Thymus (tissue), 11 donors: Measurements from ENCODE around the gene IBTK. TPM values are rescaled to one million over a fixed set of nuclear protein-coding genes. Genes with fewer than 3 reads are reported as not detected.
"Not testable (repeated sequence)": the region's sequence is repeated elsewhere in the genome, so short reads cannot be mapped to it uniquely, and the experiment has no call there.

Experiments used
- DNase-seq, 9 donors: peaks; one replicate each; pipeline ENCODE4 v3.0.0-alpha.2; 2013; ENCODE audit warnings: low spot score in 9 of 9, low read depth in 6 of 9, missing footprints in 1 of 9
- H3K27ac ChIP-seq, 2 donors: one replicate each; pipeline ENCODE4 v1.5.1; 2013; ENCODE audit warnings: control low read depth in 1 of 2, low read depth in 1 of 2, low read length in 1 of 2, mild to moderate bottlenecking in 1 of 2, moderate library complexity in 1 of 2
- H3K27me3 ChIP-seq, 2 donors: one replicate each; pipeline ENCODE4 v1.5.1; 2013; ENCODE audit warnings: low read length in 1 of 2; ENCODE audit not compliant: control insufficient read depth in 2 of 2, insufficient read depth in 1 of 2
- H3K36me3 ChIP-seq, 2 donors: one replicate each; pipeline ENCODE4 v1.5.1; 2013; ENCODE audit warnings: low read length in 1 of 2, mild to moderate bottlenecking in 1 of 2, moderate library complexity in 1 of 2; ENCODE audit not compliant: control insufficient read depth in 2 of 2, insufficient read depth in 2 of 2
- H3K4me1 ChIP-seq, 2 donors: one replicate each; pipeline ENCODE4 v1.5.1; 2013; ENCODE audit warnings: low read length in 2 of 2; ENCODE audit not compliant: control insufficient read depth in 2 of 2, insufficient read depth in 2 of 2
- H3K4me3 ChIP-seq, 2 donors: one replicate each; pipeline ENCODE4 v1.5.1; 2013; ENCODE audit warnings: low read length in 2 of 2, control low read depth in 1 of 2, mild to moderate bottlenecking in 1 of 2
- H3K9me3 ChIP-seq, 2 donors: one replicate each; pipeline ENCODE4 v1.5.1; 2013; ENCODE audit warnings: low read length in 1 of 2, mild to moderate bottlenecking in 1 of 2; ENCODE audit not compliant: control insufficient read depth in 2 of 2, insufficient read depth in 1 of 2
- WGBS: extraction: QIAGEN DNeasy Blood & Tissue Kit; methylation state at CpG from one replicate; pipeline ENCODE4 v1.1.7; 2013; 5-methylcytosine and 5-hydroxymethylcytosine counted together
- polyA plus RNA-seq: library from polyadenylated mRNA; stranded (reverse); fragments of 200-250 nt; gene quantifications from one replicate; pipeline ENCODE4 v1.2.3, GENCODE V29; 2013
- total RNA-seq: library from RNA; stranded (reverse); fragments of 120-200 nt; gene quantifications from one replicate; pipeline ENCODE4 v1.2.4, GENCODE V29; 2013
- donor health status: healthy.

The IBTK gene
- total and polyA plus RNA-seq, 2 donors = 23.8 to 28.7 TPM

DNA sequence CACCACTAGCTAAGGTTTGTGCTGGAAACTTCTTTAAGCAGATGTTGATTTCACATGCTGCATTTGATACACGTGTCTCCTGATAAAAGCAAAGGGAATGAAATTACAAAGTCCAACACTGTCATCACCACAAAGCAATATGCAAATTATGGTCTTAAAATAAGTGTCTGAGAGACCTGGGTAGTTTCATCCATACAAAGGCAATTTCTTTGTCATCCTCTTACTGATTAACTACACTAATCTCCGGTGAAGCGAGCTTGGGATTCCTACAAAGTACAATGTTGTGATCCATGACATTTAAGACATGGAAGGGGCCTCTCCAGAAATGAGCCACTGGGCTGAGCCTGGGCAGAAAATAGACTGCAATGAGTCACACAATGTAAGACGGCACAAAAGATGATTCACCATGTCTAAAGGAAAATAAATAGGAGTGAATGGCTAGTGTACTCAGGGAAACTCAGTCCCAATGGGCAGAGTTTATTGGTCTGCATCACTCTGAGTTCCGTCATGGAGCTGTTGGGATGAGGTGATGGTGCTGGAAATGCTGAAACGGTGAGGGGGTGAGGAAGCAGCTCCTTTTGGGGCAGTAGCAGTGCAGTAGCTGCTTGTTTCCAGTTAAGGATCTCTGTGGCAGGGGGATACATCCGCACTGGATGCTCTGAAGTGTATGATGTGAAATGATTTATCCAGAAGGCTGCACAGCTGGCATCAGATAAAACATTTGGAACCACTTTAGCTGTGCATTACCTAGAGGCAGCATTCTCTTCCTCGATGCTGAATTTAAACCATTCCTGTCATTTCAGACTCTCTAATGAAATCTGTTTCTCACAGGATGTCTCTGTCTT lies 103.3 kb downstream of the IBTK start:
- Histone ChIP-seq H3K9me3 (no peaks in the 10 kb centered on the region), H3K36me3 (no peaks in the 10 kb centered on the region), H3K27ac (no peak overlapping the region), H3K4me1 (no peaks in the 10 kb centered on the region), H3K4me3 (no peak overlapping the region), H3K27me3 (no peaks in the 10 kb centered on the region)
- 83% methylated on average over 8 of the region's 8 CpGs for WGBS
- DNase-seq = no peak

DNA sequence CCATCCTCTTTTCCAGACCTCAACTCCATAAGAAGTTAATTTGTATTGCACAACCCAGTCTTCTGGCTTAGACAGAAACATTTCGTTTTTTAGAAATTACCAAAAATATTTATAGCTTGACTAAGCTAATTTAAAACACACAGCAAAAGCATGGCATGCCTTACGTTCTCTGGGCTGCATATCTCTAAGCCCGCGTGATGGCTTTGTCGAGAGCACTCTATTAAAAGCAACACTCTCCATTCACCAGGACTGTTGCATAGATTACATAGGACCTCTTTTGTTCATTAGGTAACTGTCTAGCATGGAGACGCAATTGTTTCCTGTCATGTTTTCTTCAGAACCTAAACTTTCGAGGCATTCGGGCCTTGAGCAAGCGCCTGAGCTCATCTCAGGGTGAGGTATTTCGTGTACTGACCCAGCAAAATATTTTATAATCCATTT lies 104.5 kb downstream of the IBTK start:
- Histone ChIP-seq H3K9me3 (no peaks in the 10 kb centered on the region), H3K4me1 (no peaks in the 10 kb centered on the region), H3K36me3 (no peaks in the 10 kb centered on the region), H3K27me3 (no peaks in the 10 kb centered on the region), H3K27ac (no peak overlapping the region), H3K4me3 (no peak overlapping the region)
- DNase-seq = no peak
- WGBS = 95% methylated on average over 10 of the region's 10 CpGs

DNA sequence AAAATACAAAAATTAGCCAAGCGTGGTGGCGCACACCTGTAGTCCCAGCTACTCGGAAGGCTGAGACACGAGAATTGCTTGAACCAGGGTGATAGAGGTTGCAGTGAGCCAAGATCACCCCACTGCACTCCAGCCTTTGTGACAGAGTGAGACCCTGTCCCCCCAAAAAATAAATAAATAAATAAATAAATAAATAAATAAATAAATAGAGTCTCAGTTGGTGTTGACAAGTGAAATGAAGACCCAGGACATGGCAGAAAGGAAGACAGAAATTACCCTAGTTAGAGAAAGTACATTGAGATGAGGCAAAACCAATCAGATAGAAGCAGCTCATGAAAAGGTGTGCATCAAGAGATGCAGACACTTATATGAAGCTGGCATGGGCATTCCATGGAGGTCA lies 105.0 kb downstream of the IBTK start:
- Histone ChIP-seq H3K27me3 (no peaks in the 10 kb centered on the region), H3K9me3 (no peaks in the 10 kb centered on the region), H3K36me3 (no peaks in the 10 kb centered on the region), H3K4me3 (no peak overlapping the region), H3K27ac (no peak overlapping the region), H3K4me1 (no peaks in the 10 kb centered on the region)
- 88% methylated on average over 4 of the region's 4 CpGs for WGBS
- no peak for DNase-seq

DNA sequence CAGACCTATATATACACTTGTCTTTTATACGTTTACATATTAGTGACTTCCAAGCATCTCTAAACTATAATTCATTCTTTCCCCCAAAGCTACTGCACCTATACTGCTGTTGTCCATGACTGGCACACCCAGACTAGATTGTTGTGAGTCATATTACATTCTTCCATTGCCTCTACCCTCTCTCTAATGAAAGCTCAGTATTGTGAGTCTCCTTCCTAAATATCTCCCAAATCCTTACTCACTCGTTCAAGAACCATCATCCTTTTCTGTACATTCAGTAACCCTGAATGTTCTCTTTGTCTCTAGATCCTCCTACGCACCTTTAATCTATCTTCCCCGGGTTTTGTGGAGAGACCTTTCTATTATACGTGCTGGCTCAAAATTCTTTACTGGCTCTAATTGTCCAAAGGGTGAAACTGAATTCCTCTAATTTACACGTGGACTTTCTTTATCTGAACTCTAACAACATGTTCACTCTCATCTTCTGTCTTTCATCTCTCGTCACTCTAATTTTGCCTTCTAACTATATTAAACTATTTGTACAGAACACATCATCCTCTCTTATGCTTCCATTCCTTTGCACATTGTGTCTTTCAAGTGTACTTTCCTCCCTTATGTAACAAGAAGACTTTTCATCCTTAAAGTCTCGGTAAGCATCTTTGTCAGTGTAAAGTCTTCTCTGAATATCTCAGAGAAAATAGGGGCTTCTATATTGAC lies 109.3 kb downstream of the IBTK start:
- DNase-seq = no peak
- no peak overlapping the region for H3K27ac ChIP-seq
- H3K27me3 ChIP-seq = no peaks in the 10 kb centered on the region
- no peak overlapping the region for H3K4me3 ChIP-seq
- H3K4me1 ChIP-seq = no peaks in the 10 kb centered on the region
- 93% methylated on average over 8 of the region's 8 CpGs for WGBS
- no peaks in the 10 kb centered on the region for H3K9me3 ChIP-seq
- no peaks in the 10 kb centered on the region for H3K36me3 ChIP-seq

DNA sequence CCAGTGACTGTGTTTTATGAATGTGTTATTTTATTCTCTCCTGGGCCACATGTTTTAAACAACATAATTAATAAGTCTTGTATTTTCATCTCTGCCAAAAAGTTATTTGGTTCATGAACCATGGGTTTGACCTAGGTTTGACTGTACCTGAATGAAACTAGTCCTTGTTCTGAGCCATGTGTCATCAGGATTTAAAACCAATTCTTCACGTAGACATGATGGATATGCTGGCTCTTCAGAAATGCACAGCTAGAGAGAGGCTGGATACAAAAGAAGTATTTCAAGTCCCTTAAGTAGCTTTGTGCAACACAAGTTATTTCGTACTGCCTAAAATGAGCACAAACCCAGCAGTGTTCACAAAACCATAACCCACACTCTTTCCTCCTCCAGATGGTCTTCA lies 116.1 kb downstream of the IBTK start:
- H3K4me1 ChIP-seq = no peaks in the 10 kb centered on the region
- H3K27ac ChIP-seq = no peak overlapping the region
- H3K9me3 ChIP-seq = no peaks in the 10 kb centered on the region
- no peak for DNase-seq
- no peaks in the 10 kb centered on the region for H3K36me3 ChIP-seq
- no peaks in the 10 kb centered on the region for H3K27me3 ChIP-seq
- 94% methylated on average over 2 of the region's 2 CpGs for WGBS
- no peak overlapping the region for H3K4me3 ChIP-seq

DNA sequence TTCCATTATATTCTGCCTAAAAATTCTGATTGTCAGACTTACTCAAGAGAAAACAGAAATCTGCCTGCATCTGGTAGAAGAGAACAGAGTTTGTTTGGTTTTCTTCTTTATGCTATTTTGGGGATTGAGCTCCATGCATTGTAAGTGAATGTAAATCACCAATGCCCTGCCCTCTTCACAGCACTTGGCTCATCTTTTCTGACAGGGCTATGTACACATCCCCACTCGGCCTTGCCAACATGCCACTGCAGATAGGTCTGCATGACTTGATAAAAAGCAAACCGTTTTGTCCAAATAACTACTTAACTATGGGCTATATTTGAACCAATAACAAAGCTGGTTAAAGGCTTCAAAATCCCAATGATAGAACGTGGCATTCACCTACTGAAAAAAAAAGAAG lies 117.7 kb downstream of the IBTK start:
- Histone ChIP-seq H3K4me3 (no peak overlapping the region), H3K27me3 (no peaks in the 10 kb centered on the region), H3K27ac (no peak overlapping the region), H3K4me1 (no peaks in the 10 kb centered on the region), H3K9me3 (no peaks in the 10 kb centered on the region), H3K36me3 (no peaks in the 10 kb centered on the region)
- 86% methylated on average over 3 of the region's 3 CpGs for WGBS
- DNase-seq = no peak

DNA sequence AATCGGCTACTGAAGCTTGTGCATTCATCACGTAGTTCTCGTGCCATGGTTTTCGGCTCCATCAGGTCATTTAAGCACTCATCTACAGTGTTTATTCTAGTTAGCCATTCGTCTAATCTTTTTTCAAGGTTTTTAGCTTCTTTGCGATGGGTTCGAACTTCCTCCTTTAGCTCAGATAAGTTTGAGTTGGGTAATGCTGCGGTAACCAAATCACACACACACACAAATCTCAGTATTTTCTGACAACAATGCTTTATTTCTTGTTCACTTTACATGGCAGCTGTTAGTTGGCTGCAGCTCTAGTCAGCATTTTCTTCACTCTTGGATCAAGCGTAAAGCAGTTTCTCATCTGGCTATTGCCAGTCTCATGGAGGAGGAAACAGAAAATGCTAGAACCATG lies 118.6 kb downstream of the IBTK start:
- 90% methylated on average over 9 of the region's 9 CpGs for WGBS
- DNase-seq, H3K9me3 ChIP-seq, H3K27ac ChIP-seq, H3K4me3 ChIP-seq, H3K4me1 ChIP-seq, H3K27me3 ChIP-seq, H3K36me3 ChIP-seq: not testable (repeated sequence)

DNA sequence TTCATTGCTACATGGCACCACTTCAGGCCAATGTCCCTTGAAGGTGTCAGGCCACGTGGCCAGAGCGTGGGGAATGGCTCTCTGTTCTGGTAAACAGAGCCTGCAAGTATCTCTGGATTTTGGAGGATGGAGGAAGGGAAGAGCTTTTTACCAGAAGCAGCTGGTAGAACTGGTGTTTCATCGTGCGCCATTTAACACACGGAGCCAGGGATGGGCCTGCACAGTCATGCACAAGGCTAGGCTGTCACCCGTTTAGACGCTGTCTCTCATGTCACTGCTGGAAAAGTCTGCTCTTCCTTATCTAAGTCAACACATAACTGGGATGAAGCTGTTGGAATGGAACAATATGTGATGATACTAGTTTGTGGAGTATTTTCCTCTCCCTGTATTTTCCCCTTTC lies 123.9 kb downstream of the IBTK start:
- no peaks in the 10 kb centered on the region for H3K9me3 ChIP-seq
- H3K4me1 ChIP-seq = no peaks in the 10 kb centered on the region
- H3K27ac ChIP-seq = no peak overlapping the region
- H3K36me3 ChIP-seq = no peaks in the 10 kb centered on the region
- no peak for DNase-seq
- WGBS = 94% methylated on average over 7 of the region's 7 CpGs
- no peaks in the 10 kb centered on the region for H3K27me3 ChIP-seq
- H3K4me3 ChIP-seq = no peak overlapping the region
